ENCODE results near the gene SMC2.

The SMC2 gene

GRCh38 chr9:104110509-104110908, 16.4 kb downstream of the SMC2 start:
- Histone ChIP-seq H3K4me2 (ENCODE audit: insufficient read depth, low read length, poor library complexity, severe bottlenecking) (no peak overlapping the region), H2BK12ac (ENCODE audit: low read length) (no peak overlapping the region), H3K27me3 (ENCODE audit: control insufficient read depth in 3 of 3, insufficient read depth in 3 of 3, low read depth in 1 of 3, low read length in 3 of 3) (no peaks in the 10 kb centered on the region), H3K4me3 (ENCODE audit: low read length in 2 of 2) (no peak overlapping the region), H3K9ac (ENCODE audit: low read depth, low read length, poor library complexity) (no peak overlapping the region), H3K36me3 (replicated peaks in 1 of 2; ENCODE audit: control insufficient read depth in 2 of 2, insufficient read depth in 2 of 2, low read length in 2 of 2) (peaks cover 15 to 98% of the 10 kb centered on the region in 2 donors), H3K23ac (ENCODE audit: low read depth, low read length, poor library complexity) (no peak overlapping the region), H2BK120ac (ENCODE audit: low read depth, low read length) (no peak overlapping the region), H2AFZ (ENCODE audit: low read length) (no peak overlapping the region), H3K18ac (ENCODE audit: low read length) (no peak overlapping the region), H3K14ac (ENCODE audit: low read length) (no peak overlapping the region), H4K8ac (ENCODE audit: low read depth, low read length) (no peak overlapping the region), H2AK5ac (ENCODE audit: low read depth, low read length) (no peak overlapping the region), H3K4ac (ENCODE audit: low read length) (no peak overlapping the region), H2BK5ac (ENCODE audit: low read length) (no peak overlapping the region), H3K27ac (replicated peaks; ENCODE audit: low read length) (no peak overlapping the region), H4K91ac (ENCODE audit: low read depth, low read length, poor library complexity) (no peak overlapping the region), H2BK15ac (ENCODE audit: low read length) (no peak overlapping the region), H3K4me1 (ENCODE audit: control insufficient read depth in 2 of 2, insufficient read depth in 1 of 2, low read depth in 1 of 2, low read length in 2 of 2) (no peaks in the 10 kb centered on the region), H3K9me3 (replicated peaks in 1 of 2; ENCODE audit: control insufficient read depth in 2 of 2, insufficient read depth in 1 of 2, low read depth in 1 of 2, low read length in 2 of 2) (no peaks in the 10 kb centered on the region), H3K79me1 (ENCODE audit: low read depth, low read length) (no peaks in the 10 kb centered on the region)
- DNase-seq (ENCODE audit: low spot score) = no peak
- no CpG with 5 or more reads among the region's 2 CpGs for WGBS, 2 donors (ENCODE audit: extremely low coverage in 2 of 2, insufficient read length in 2 of 2, insufficient replicate concordance in 1 of 2)

GRCh38 chr9:104118916-104119315, 24.8 kb downstream of the SMC2 start:
- no peak overlapping the region for H2BK5ac ChIP-seq (ENCODE audit: low read length)
- H3K79me1 ChIP-seq (ENCODE audit: low read depth, low read length) = no peaks in the 10 kb centered on the region
- no peak overlapping the region for H3K27ac ChIP-seq (replicated peaks; ENCODE audit: low read length)
- no peak overlapping the region for H2BK12ac ChIP-seq (ENCODE audit: low read length)
- H2BK120ac ChIP-seq (ENCODE audit: low read depth, low read length) = no peak overlapping the region
- no peak overlapping the region for H3K9ac ChIP-seq (ENCODE audit: low read depth, low read length, poor library complexity)
- no peak overlapping the region for H4K91ac ChIP-seq (ENCODE audit: low read depth, low read length, poor library complexity)
- H3K18ac ChIP-seq (ENCODE audit: low read length) = no peak overlapping the region
- H4K8ac ChIP-seq (ENCODE audit: low read depth, low read length) = no peak overlapping the region
- no peak for DNase-seq (ENCODE audit: low spot score)
- no peak overlapping the region for H2AFZ ChIP-seq (ENCODE audit: low read length)
- no peak overlapping the region for H3K4me3 ChIP-seq (ENCODE audit: low read length in 2 of 2)
- no peak overlapping the region for H2BK15ac ChIP-seq (ENCODE audit: low read length)
- WGBS, 2 donors (ENCODE audit: extremely low coverage in 2 of 2, insufficient read length in 2 of 2, insufficient replicate concordance in 1 of 2) = no CpG with 5 or more reads among the region's 6 CpGs
- H3K14ac ChIP-seq (ENCODE audit: low read length) = no peak overlapping the region
- no peak overlapping the region for H3K4ac ChIP-seq (ENCODE audit: low read length)
- no peak overlapping the region for H2AK5ac ChIP-seq (ENCODE audit: low read depth, low read length)
- no peaks in the 10 kb centered on the region for H3K27me3 ChIP-seq (ENCODE audit: control insufficient read depth in 3 of 3, insufficient read depth in 3 of 3, low read depth in 1 of 3, low read length in 3 of 3)
- H3K4me2 ChIP-seq (ENCODE audit: insufficient read depth, low read length, poor library complexity, severe bottlenecking) = no peak overlapping the region
- peaks cover 0 to 2% of the 10 kb centered on the region in 2 donors for H3K9me3 ChIP-seq (replicated peaks in 1 of 2; ENCODE audit: control insufficient read depth in 2 of 2, insufficient read depth in 1 of 2, low read depth in 1 of 2, low read length in 2 of 2)
- peaks cover 11 to 95% of the 10 kb centered on the region in 2 donors for H3K36me3 ChIP-seq (replicated peaks in 1 of 2; ENCODE audit: control insufficient read depth in 2 of 2, insufficient read depth in 2 of 2, low read length in 2 of 2)
- no peak overlapping the region for H3K23ac ChIP-seq (ENCODE audit: low read depth, low read length, poor library complexity)
- no peaks in the 10 kb centered on the region for H3K4me1 ChIP-seq (ENCODE audit: control insufficient read depth in 2 of 2, insufficient read depth in 1 of 2, low read depth in 1 of 2, low read length in 2 of 2)

DNA sequence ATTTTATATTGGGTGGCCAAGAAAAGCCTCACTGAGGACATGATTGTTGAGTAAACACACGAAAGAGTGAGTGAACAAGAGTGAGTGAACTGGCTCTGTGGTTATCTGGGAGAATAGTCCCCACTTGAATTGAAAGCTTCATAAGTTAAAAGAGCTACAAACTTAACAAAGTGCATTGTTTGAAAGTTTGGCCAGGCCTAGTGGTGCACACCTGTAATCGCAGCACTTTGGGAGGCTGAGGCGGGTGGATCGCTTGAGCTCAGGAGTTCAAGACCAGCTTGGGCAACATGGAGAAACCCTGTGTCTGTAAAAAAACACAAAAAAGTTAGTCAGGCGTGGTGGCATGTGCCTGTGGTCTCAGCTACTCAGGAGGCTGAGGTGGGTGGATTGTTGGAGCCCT, 26.9 kb downstream of the SMC2 start:
- H2BK120ac ChIP-seq (ENCODE audit: low read depth, low read length) = no peak overlapping the region
- H2BK5ac ChIP-seq (ENCODE audit: low read length) = no peak overlapping the region
- no peak overlapping the region for H2BK12ac ChIP-seq (ENCODE audit: low read length)
- H3K79me1 ChIP-seq (ENCODE audit: low read depth, low read length) = no peaks in the 10 kb centered on the region
- no peak overlapping the region for H3K18ac ChIP-seq (ENCODE audit: low read length)
- no peak overlapping the region for H3K4me3 ChIP-seq (ENCODE audit: low read length in 2 of 2)
- no CpG with 5 or more reads among the region's 5 CpGs for WGBS, 2 donors (ENCODE audit: extremely low coverage in 2 of 2, insufficient read length in 2 of 2, insufficient replicate concordance in 1 of 2)
- H3K27me3 ChIP-seq (ENCODE audit: control insufficient read depth in 3 of 3, insufficient read depth in 3 of 3, low read depth in 1 of 3, low read length in 3 of 3) = no peaks in the 10 kb centered on the region
- no peak overlapping the region for H3K23ac ChIP-seq (ENCODE audit: low read depth, low read length, poor library complexity)
- no peak overlapping the region for H4K91ac ChIP-seq (ENCODE audit: low read depth, low read length, poor library complexity)
- H3K4ac ChIP-seq (ENCODE audit: low read length) = no peak overlapping the region
- no peak for DNase-seq (ENCODE audit: low spot score)
- H3K14ac ChIP-seq (ENCODE audit: low read length) = no peak overlapping the region
- no peak overlapping the region for H2AK5ac ChIP-seq (ENCODE audit: low read depth, low read length)
- H3K36me3 ChIP-seq (replicated peaks in 1 of 2; ENCODE audit: control insufficient read depth in 2 of 2, insufficient read depth in 2 of 2, low read length in 2 of 2) = peaks cover 12 to 95% of the 10 kb centered on the region in 2 donors
- H3K27ac ChIP-seq (replicated peaks; ENCODE audit: low read length) = no peak overlapping the region
- H3K9me3 ChIP-seq (replicated peaks in 1 of 2; ENCODE audit: control insufficient read depth in 2 of 2, insufficient read depth in 1 of 2, low read depth in 1 of 2, low read length in 2 of 2) = peaks cover 0 to 2% of the 10 kb centered on the region in 2 donors
- H4K8ac ChIP-seq (ENCODE audit: low read depth, low read length) = no peak overlapping the region
- no peak overlapping the region for H3K9ac ChIP-seq (ENCODE audit: low read depth, low read length, poor library complexity)
- H2BK15ac ChIP-seq (ENCODE audit: low read length) = no peak overlapping the region
- no peak overlapping the region for H3K4me2 ChIP-seq (ENCODE audit: insufficient read depth, low read length, poor library complexity, severe bottlenecking)
- no peak overlapping the region for H2AFZ ChIP-seq (ENCODE audit: low read length)
- no peaks in the 10 kb centered on the region for H3K4me1 ChIP-seq (ENCODE audit: control insufficient read depth in 2 of 2, insufficient read depth in 1 of 2, low read depth in 1 of 2, low read length in 2 of 2)

- no peak overlapping the region for H3K9ac ChIP-seq (ENCODE audit: low read depth, low read length, poor library complexity)
- no peak overlapping the region for H3K18ac ChIP-seq (ENCODE audit: low read length)
- peaks cover 10 to 100% of the 10 kb centered on the region in 2 donors for H3K36me3 ChIP-seq (replicated peaks in 1 of 2; ENCODE audit: control insufficient read depth in 2 of 2, insufficient read depth in 2 of 2, low read length in 2 of 2)
- H3K79me1 ChIP-seq (ENCODE audit: low read depth, low read length) = no peaks in the 10 kb centered on the region
- H3K4me2 ChIP-seq (ENCODE audit: insufficient read depth, low read length, poor library complexity, severe bottlenecking) = no peak overlapping the region
- H2AK5ac ChIP-seq (ENCODE audit: low read depth, low read length) = no peak overlapping the region
- no peak overlapping the region for H2BK5ac ChIP-seq (ENCODE audit: low read length)
- H2AFZ ChIP-seq (ENCODE audit: low read length) = no peak overlapping the region
- H2BK15ac ChIP-seq (ENCODE audit: low read length) = no peak overlapping the region
- H3K27ac ChIP-seq (replicated peaks; ENCODE audit: low read length) = no peak overlapping the region
- no peak overlapping the region for H2BK120ac ChIP-seq (ENCODE audit: low read depth, low read length)
- H3K27me3 ChIP-seq (ENCODE audit: control insufficient read depth in 3 of 3, insufficient read depth in 3 of 3, low read depth in 1 of 3, low read length in 3 of 3) = no peaks in the 10 kb centered on the region
- H3K4ac ChIP-seq (ENCODE audit: low read length) = no peak overlapping the region
- no peak overlapping the region for H4K8ac ChIP-seq (ENCODE audit: low read depth, low read length)
- H4K91ac ChIP-seq (ENCODE audit: low read depth, low read length, poor library complexity) = no peak overlapping the region
- no peak for DNase-seq (ENCODE audit: low spot score)
- no peak overlapping the region for H3K4me3 ChIP-seq (ENCODE audit: low read length in 2 of 2)
- H3K14ac ChIP-seq (ENCODE audit: low read length) = no peak overlapping the region
- no CpG with 5 or more reads among the region's 3 CpGs for WGBS, 2 donors (ENCODE audit: extremely low coverage in 2 of 2, insufficient read length in 2 of 2, insufficient replicate concordance in 1 of 2)
- H3K9me3 ChIP-seq (replicated peaks in 1 of 2; ENCODE audit: control insufficient read depth in 2 of 2, insufficient read depth in 1 of 2, low read depth in 1 of 2, low read length in 2 of 2) = peaks cover 0 to 6% of the 10 kb centered on the region in 2 donors
- no peaks in the 10 kb centered on the region for H3K4me1 ChIP-seq (ENCODE audit: control insufficient read depth in 2 of 2, insufficient read depth in 1 of 2, low read depth in 1 of 2, low read length in 2 of 2)
- H3K23ac ChIP-seq (ENCODE audit: low read depth, low read length, poor library complexity) = no peak overlapping the region
- H2BK12ac ChIP-seq (ENCODE audit: low read length) = no peak overlapping the region
Measured at GRCh38 chr9:104138243-104138868, 44.2 kb downstream of the SMC2 start.

Data from neuronal stem cell (in vitro differentiated cells).